Memory B cell (primary cell): Measurements from ENCODE around the gene ACACA.

ENCODE experiments used
- ATAC-seq: fragments of 150-1000 bp; cut with Tn5 transposase; 2 replicates; pipeline ENCODE4 v1.10.0; 2021; ENCODE audit warnings: low read depth, mild to moderate bottlenecking, moderate library complexity
- DNase-seq, 2 donors: peaks; one replicate each; pipeline ENCODE4 v3.0.0; 2022; ENCODE audit warnings: low spot score in 2 of 2
- H3K27ac Mint-ChIP-seq: one replicate; pipeline ENCODE4 v1.8.0; 2022; ENCODE audit warnings: mild to moderate bottlenecking, moderate library complexity, mixed read lengths
- H3K27me3 Mint-ChIP-seq: one replicate; pipeline ENCODE4 v1.8.0; 2022; ENCODE audit warnings: mixed read lengths
- H3K36me3 Mint-ChIP-seq: one replicate; pipeline ENCODE4 v1.8.0; 2022; ENCODE audit warnings: mild to moderate bottlenecking, mixed read lengths
- H3K4me1 Mint-ChIP-seq: one replicate; pipeline ENCODE4 v1.8.0; 2022; ENCODE audit warnings: mixed read lengths
- H3K4me3 Mint-ChIP-seq: one replicate; pipeline ENCODE4 v1.8.0; 2022; ENCODE audit warnings: mild to moderate bottlenecking, moderate library complexity, mixed read lengths
- H3K9me3 Mint-ChIP-seq: one replicate; pipeline ENCODE4 v1.8.0; 2022; ENCODE audit warnings: mixed read lengths

Gene ACACA

DNA sequence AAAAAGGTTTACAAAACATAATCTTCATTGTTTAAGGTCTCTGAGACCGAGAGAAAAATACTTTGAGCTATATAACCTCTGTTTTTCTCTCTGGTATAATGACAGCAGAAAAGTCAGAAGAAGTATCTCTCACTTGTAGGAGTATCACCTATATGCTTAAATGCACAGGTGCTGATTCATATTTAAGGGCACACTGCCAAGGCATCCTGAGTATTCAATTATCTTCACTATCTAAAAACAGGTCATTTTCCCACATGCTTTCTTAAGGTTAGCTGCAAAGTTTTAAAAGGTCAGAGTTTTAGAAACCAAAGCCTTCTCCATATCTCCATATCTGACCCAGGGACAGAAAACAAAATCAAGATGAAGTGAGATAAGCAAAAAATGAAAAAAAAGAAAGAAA is 130.2 kb downstream of the ACACA start:
- no peaks in the 10 kb centered on the region for H3K9me3 Mint-ChIP-seq
- H3K27ac Mint-ChIP-seq = no peak overlapping the region
- ATAC-seq = no peak

DNA sequence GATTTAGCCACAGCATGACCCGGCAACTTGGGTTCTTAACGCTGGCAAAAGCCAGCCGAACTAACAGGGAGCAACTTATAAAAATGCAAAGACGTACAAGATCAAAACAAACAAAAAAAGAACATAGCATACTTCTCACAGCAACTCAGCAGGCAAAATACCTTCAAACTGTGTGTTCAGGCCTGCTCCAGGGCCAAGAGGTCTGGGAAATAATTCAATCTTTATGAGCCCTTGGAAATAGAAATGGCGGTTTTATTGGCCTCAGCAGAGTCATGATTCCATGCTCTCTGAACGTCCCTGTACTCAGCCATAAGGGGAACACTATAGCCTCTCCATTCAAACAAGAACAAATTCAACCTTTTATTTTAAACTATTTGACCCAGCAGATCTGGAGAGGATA is 132.2 kb downstream of the ACACA start:
- Mint-ChIP-seq H3K27ac (no peak overlapping the region), H3K4me3 (no peak overlapping the region), H3K9me3 (no peaks in the 10 kb centered on the region), H3K27me3 (no peaks in the 10 kb centered on the region), H3K36me3 (peaks cover 26% of the 10 kb centered on the region), H3K4me1 (no peaks in the 10 kb centered on the region)
- no peak for ATAC-seq
- DNase-seq = no peak

More for the DNA sequence above, 130.2 kb downstream of the ACACA start:
- H3K4me1 Mint-ChIP-seq = no peaks in the 10 kb centered on the region
- no peak for DNase-seq
- H3K36me3 Mint-ChIP-seq = peaks cover 28% of the 10 kb centered on the region
- H3K27me3 Mint-ChIP-seq = no peaks in the 10 kb centered on the region
- H3K4me3 Mint-ChIP-seq = no peak overlapping the region

- H3K4me3 Mint-ChIP-seq = no peak overlapping the region
- no peak overlapping the region for H3K27ac Mint-ChIP-seq
- no peaks in the 10 kb centered on the region for H3K27me3 Mint-ChIP-seq
- ATAC-seq (no peak), DNase-seq (no peak)
- H3K4me1 Mint-ChIP-seq = no peaks in the 10 kb centered on the region
- H3K36me3 Mint-ChIP-seq = peaks cover 30% of the 10 kb centered on the region
- no peaks in the 10 kb centered on the region for H3K9me3 Mint-ChIP-seq
Observed at GRCh38 chr17:37273409-37274051, 133.1 kb downstream of the ACACA start.

- H3K27me3 Mint-ChIP-seq = no peaks in the 10 kb centered on the region
- no peak overlapping the region for H3K4me3 Mint-ChIP-seq
- no peaks in the 10 kb centered on the region for H3K4me1 Mint-ChIP-seq
- peaks cover 57% of the 10 kb centered on the region for H3K36me3 Mint-ChIP-seq
- ATAC-seq (no peak), DNase-seq (no peak)
- H3K27ac Mint-ChIP-seq = no peak overlapping the region
- H3K9me3 Mint-ChIP-seq = peaks cover 4% of the 10 kb centered on the region
Observed at GRCh38 chr17:37265446-37266173, 141.0 kb downstream of the ACACA start.

- H3K27me3 Mint-ChIP-seq = no peaks in the 10 kb centered on the region
- DNase-seq (no peak), ATAC-seq (no peak)
- peaks cover 40% of the 10 kb centered on the region for H3K36me3 Mint-ChIP-seq
- peaks cover 2% of the 10 kb centered on the region for H3K9me3 Mint-ChIP-seq
- H3K4me3 Mint-ChIP-seq = no peak overlapping the region
- H3K27ac Mint-ChIP-seq = no peak overlapping the region
- no peaks in the 10 kb centered on the region for H3K4me1 Mint-ChIP-seq
Observed at GRCh38 chr17:37261286-37261685, 145.3 kb downstream of the ACACA start.

GRCh38 chr17:37259030-37259735 is 147.5 kb downstream of the ACACA start:
- Mint-ChIP-seq H3K27ac (no peak overlapping the region), H3K9me3 (no peaks in the 10 kb centered on the region), H3K36me3 (peaks cover 20% of the 10 kb centered on the region), H3K27me3 (no peaks in the 10 kb centered on the region), H3K4me1 (no peaks in the 10 kb centered on the region), H3K4me3 (no peak overlapping the region)
- DNase-seq (no peak), ATAC-seq (no peak)

GRCh38 chr17:37256627-37257026 is 150.0 kb downstream of the ACACA start:
- H3K36me3 Mint-ChIP-seq = peaks cover 15% of the 10 kb centered on the region
- H3K27me3 Mint-ChIP-seq = no peaks in the 10 kb centered on the region
- H3K27ac Mint-ChIP-seq = no peak overlapping the region
- H3K4me3 Mint-ChIP-seq = no peak overlapping the region
- DNase-seq (no peak), ATAC-seq (no peak)
- H3K4me1 Mint-ChIP-seq = no peaks in the 10 kb centered on the region
- no peaks in the 10 kb centered on the region for H3K9me3 Mint-ChIP-seq

DNA sequence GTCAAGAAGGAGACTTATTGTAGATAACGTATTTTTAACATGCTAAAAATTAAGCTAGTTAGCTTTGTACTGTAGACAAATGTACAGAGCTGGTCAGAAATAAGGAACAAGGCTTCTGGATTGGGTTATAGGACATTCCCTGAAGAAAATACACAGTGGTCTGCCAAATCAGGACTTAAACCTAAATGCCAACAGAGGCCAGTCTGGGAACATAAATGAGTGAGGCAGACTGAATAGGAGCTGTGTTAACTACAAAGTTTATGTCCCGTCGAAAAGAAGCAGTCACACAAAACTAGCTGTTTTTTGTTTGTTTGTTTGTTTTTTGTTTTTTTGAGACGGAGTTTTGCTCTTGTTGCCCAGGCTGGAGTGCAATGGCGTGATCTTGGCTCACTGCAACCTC is 151.2 kb downstream of the ACACA start:
- Mint-ChIP-seq H3K27me3 (no peaks in the 10 kb centered on the region), H3K4me3 (no peak overlapping the region), H3K4me1 (no peaks in the 10 kb centered on the region), H3K27ac (no peak overlapping the region), H3K36me3 (peaks cover 17% of the 10 kb centered on the region), H3K9me3 (no peaks in the 10 kb centered on the region)
- DNase-seq (no peak), ATAC-seq (no peak)

DNA sequence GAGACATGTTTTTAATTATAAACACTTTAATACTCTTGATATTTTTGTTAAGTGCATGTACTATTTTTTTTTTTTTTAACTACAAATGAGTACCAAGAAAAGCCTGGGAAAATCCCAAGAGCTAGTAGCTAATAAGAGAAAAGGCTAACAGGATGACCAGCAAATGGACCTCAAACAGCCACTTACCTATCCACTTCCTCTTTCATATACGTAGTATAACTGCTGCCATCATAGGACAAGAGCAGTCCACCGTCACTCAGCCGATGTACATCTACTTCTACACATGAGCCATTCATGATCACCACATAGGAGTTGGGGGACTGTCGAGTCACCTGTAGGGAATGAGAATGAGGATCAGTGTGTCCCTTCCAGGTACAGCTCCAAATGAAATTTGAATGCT is 158.8 kb downstream of the ACACA start:
- H3K27me3 Mint-ChIP-seq = no peaks in the 10 kb centered on the region
- H3K4me3 Mint-ChIP-seq = no peak overlapping the region
- H3K4me1 Mint-ChIP-seq = no peaks in the 10 kb centered on the region
- no peak overlapping the region for H3K27ac Mint-ChIP-seq
- H3K36me3 Mint-ChIP-seq = peaks cover 40% of the 10 kb centered on the region
- ATAC-seq (no peak), DNase-seq (no peak)
- no peaks in the 10 kb centered on the region for H3K9me3 Mint-ChIP-seq

DNA sequence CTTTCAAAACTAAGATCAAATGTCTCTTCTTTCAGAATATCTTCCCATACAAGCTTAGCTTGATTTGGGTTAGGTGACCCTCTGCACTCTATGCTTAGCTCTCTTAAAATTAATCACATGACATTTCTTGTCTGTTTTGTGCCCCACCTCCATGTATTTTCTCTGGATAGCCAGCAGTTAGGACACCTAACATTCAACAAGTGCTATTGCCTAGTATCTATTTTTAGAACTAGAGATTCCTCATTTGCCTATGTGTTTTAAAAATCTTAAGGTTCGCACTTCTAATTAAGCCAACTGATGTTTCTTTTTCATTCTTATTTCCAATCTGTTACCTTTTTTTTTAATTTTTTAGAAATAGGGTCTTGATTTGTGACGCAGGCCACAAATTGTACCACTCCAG is 160.6 kb downstream of the ACACA start:
- DNase-seq (no peak), ATAC-seq (no peak)
- H3K4me1 Mint-ChIP-seq = no peaks in the 10 kb centered on the region
- H3K36me3 Mint-ChIP-seq = peaks cover 40% of the 10 kb centered on the region
- H3K27ac Mint-ChIP-seq = no peak overlapping the region
- no peak overlapping the region for H3K4me3 Mint-ChIP-seq
- H3K9me3 Mint-ChIP-seq = no peaks in the 10 kb centered on the region
- H3K27me3 Mint-ChIP-seq = no peaks in the 10 kb centered on the region

GRCh38 chr17:37240381-37240780 is 166.3 kb downstream of the ACACA start:
- Mint-ChIP-seq H3K36me3 (peaks cover 28% of the 10 kb centered on the region), H3K27ac (no peak overlapping the region), H3K4me1 (no peaks in the 10 kb centered on the region), H3K4me3 (no peak overlapping the region), H3K9me3 (no peaks in the 10 kb centered on the region), H3K27me3 (no peaks in the 10 kb centered on the region)
- DNase-seq (no peak), ATAC-seq (no peak)

DNA sequence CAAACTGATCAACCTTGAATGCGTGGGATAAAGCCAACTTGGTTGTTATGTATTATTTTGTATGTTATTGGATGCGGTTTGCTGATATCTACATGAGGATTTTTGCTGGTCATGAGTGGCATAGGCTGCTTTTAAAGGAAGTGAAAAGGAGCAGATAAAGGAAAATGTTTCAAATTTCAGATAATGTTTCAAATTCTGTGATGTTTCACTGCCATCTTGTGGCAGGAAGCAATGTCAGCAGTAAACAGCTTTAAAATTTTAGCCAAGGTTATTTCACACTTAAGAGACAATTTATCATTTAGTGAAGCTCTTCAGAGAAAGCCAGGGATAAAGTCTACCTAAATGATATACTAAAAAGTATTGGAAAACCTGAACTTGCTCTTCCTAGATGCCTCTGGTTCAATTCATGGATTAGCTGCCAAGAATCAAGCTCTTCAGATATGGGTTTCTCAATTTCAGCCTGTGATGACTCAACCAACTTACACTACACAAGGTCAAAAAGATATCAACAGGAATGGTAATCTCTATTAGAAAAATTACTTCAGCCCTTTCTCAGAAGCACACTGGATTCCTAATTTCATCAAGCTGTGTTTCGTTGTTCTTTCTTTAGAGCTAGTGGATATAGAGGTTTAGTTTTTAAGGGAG is 166.8 kb downstream of the ACACA start:
- Mint-ChIP-seq H3K27ac (no peak overlapping the region), H3K9me3 (no peaks in the 10 kb centered on the region), H3K36me3 (peaks cover 27% of the 10 kb centered on the region), H3K4me1 (no peaks in the 10 kb centered on the region), H3K4me3 (no peak overlapping the region), H3K27me3 (no peaks in the 10 kb centered on the region)
- ATAC-seq (no peak), DNase-seq (no peak)

DNA sequence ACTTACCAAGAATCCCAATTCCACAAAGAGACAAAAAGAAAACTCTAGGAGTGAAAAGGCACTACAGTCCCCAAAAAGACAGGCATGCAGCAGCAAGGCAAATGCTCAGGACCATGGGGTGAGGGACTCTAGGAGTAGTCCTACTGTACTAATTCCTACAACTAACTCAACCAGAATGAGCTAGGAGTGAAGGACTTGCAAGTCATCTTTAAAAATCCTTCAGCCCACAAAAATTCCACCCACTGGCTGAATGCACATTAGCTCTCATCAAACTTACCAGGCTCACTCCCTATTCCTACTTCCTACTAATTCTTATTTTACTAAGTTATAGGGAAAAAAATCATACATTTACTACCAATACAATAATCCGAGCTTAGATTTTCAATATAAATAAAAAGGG is 172.5 kb downstream of the ACACA start:
- no peak overlapping the region for H3K4me3 Mint-ChIP-seq
- H3K27me3 Mint-ChIP-seq = no peaks in the 10 kb centered on the region
- H3K27ac Mint-ChIP-seq = no peak overlapping the region
- H3K4me1 Mint-ChIP-seq = no peaks in the 10 kb centered on the region
- H3K9me3 Mint-ChIP-seq = no peaks in the 10 kb centered on the region
- no peak for ATAC-seq
- peaks cover 14% of the 10 kb centered on the region for H3K36me3 Mint-ChIP-seq
- DNase-seq = no peak

- no peak for DNase-seq
- no peak for ATAC-seq
- H3K36me3 Mint-ChIP-seq = peaks cover 17% of the 10 kb centered on the region
- no peaks in the 10 kb centered on the region for H3K27me3 Mint-ChIP-seq
- no peaks in the 10 kb centered on the region for H3K9me3 Mint-ChIP-seq
- no peak overlapping the region for H3K4me3 Mint-ChIP-seq
- no peaks in the 10 kb centered on the region for H3K4me1 Mint-ChIP-seq
- no peak overlapping the region for H3K27ac Mint-ChIP-seq
Observed at GRCh38 chr17:37233036-37233435, 173.6 kb downstream of the ACACA start.
